GM12892 (cell line): ENCODE measurements around the gene IDI2.

Source experiments
- DNase-seq: peaks from one replicate; pipeline ENCODE4 v3.0.0; 2011; ENCODE audit not compliant: insufficient read length
- FAIRE-seq: peaks from 2 replicates; lab custom pipeline; 2011; peaks lifted over from hg19 to GRCh38; lab: Jason Lieb, UNC
- POLR2A ChIP-seq: IDR thresholded peaks from 2 replicates; pipeline ENCODE4 v1.6.1; 2011; ENCODE audit warnings: low read depth, low read length, control low read depth
- POLR2AphosphoS5 ChIP-seq: IDR thresholded peaks from 2 replicates; pipeline ENCODE4 v1.6.1; 2011; ENCODE audit warnings: low read depth, low read length, control low read depth
- TAF1 ChIP-seq: IDR thresholded peaks from 2 replicates; pipeline ENCODE4 v1.6.1; 2011; ENCODE audit warnings: low read depth, mild to moderate bottlenecking, control low read depth, low read length, borderline replicate concordance

The IDI2 gene

GRCh38 chr10:986137-986825, 39.4 kb downstream of the IDI2 start:
- DNase-seq (no peak), FAIRE-seq (no peak)
- TF ChIP-seq TAF1, result no peak
- no peak for TF ChIP-seq POLR2AphosphoS5
- TF ChIP-seq POLR2A, result no peak

GRCh38 chr10:985361-985760, 40.3 kb downstream of the IDI2 start:
- no peak for TF ChIP-seq TAF1
- TF ChIP-seq POLR2AphosphoS5, result no peak
- no peak for TF ChIP-seq POLR2A
- FAIRE-seq, result no peak
- no peak for DNase-seq

GRCh38 chr10:983971-984655, 41.5 kb downstream of the IDI2 start:
- TF ChIP-seq POLR2AphosphoS5, result no peak
- TF ChIP-seq TAF1, result no peak
- no peak for TF ChIP-seq POLR2A
- no peak for FAIRE-seq
- no peak for DNase-seq

- no peak for FAIRE-seq
- TF ChIP-seq POLR2AphosphoS5 (no peak), POLR2A (no peak), TAF1 (no peak)
These were observed 42.3 kb downstream of the IDI2 start for GRCh38 chr10:983401-983800.

GRCh38 chr10:980468-981093, 45.1 kb downstream of the IDI2 start:
- no peak for TF ChIP-seq POLR2AphosphoS5
- TF ChIP-seq POLR2A, result no peak
- TF ChIP-seq TAF1, result no peak
- no peak for FAIRE-seq
- no peak for DNase-seq

More at GRCh38 chr10:983401-983800, 42.3 kb downstream of the IDI2 start:
- DNase-seq, result no peak

- DNase-seq (no peak), FAIRE-seq (no peak)
- TF ChIP-seq POLR2AphosphoS5 (no peak), POLR2A (no peak), TAF1 (no peak)
These were observed 46.7 kb downstream of the IDI2 start for GRCh38 chr10:978826-979421.

- TF ChIP-seq TAF1 (no peak), POLR2AphosphoS5 (no peak), POLR2A (no peak)
- FAIRE-seq, result no peak
- DNase-seq, result no peak
These were observed 49.3 kb downstream of the IDI2 start for GRCh38 chr10:976316-976715.

- FAIRE-seq, result no peak
- no peak for DNase-seq
- TF ChIP-seq TAF1 (no peak), POLR2AphosphoS5 (no peak), POLR2A (no peak)
These were observed 50.9 kb downstream of the IDI2 start for GRCh38 chr10:974785-975074.

GRCh38 chr10:974038-974784, 51.4 kb downstream of the IDI2 start:
- DNase-seq (no peak), FAIRE-seq (no peak)
- no peak for TF ChIP-seq TAF1
- no peak for TF ChIP-seq POLR2AphosphoS5
- TF ChIP-seq POLR2A, result no peak

- no peak for FAIRE-seq
These were observed 52.9 kb downstream of the IDI2 start for GRCh38 chr10:972763-973162.

GRCh38 chr10:971613-972012, 54.0 kb downstream of the IDI2 start:
- DNase-seq (no peak), FAIRE-seq (no peak)
- no peak for TF ChIP-seq POLR2AphosphoS5
- no peak for TF ChIP-seq TAF1
- no peak for TF ChIP-seq POLR2A

More at GRCh38 chr10:972763-973162, 52.9 kb downstream of the IDI2 start:
- TF ChIP-seq POLR2AphosphoS5 (no peak), POLR2A (no peak), TAF1 (no peak)
- DNase-seq, result no peak

GRCh38 chr10:971150-971542, 54.5 kb downstream of the IDI2 start:
- FAIRE-seq, result no peak
- TF ChIP-seq TAF1 (no peak), POLR2A (no peak), POLR2AphosphoS5 (no peak)
- no peak for DNase-seq
